H1 (cell line): ENCODE results near the gene RAD52. TPM values are rescaled to one million over a fixed set of nuclear protein-coding genes. Genes with fewer than 3 reads are reported as not detected.

Experiments used
- CTCF ChIA-PET: fragments of 300-600 bp; sonication (Branson Sonifier 250); formaldehyde crosslinking; loops from one replicate; lab custom pipeline; 2021; ENCODE audit not compliant: partially characterized antibody; lab: Charles Lee
- POLR2A ChIA-PET: fragments of 300-600 bp; sonication (Branson Sonifier 250); formaldehyde crosslinking; loops from one replicate; lab custom pipeline; 2021; ENCODE audit warnings: inconsistent platforms; ENCODE audit not compliant: partially characterized antibody; lab: Charles Lee
- DNase-seq, 2 experiments: peaks; one replicate each; pipeline versions ENCODE4 v3.0.0 to v3.0.0-alpha.2; 2010 to 2022; ENCODE audit warnings: low spot score in 2 of 2, low read depth in 1 of 2, mixed read lengths in 1 of 2
- FAIRE-seq: peaks from 2 replicates; lab custom pipeline; 2011; peaks lifted over from hg19 to GRCh38; lab: Jason Lieb, UNC
- H2AFZ ChIP-seq: 2 replicates; pipeline ENCODE4 v1.8.1; 2012; ENCODE audit warnings: low read length, inconsistent platforms
- H2AK5ac ChIP-seq: 2 replicates; pipeline ENCODE4 v1.6.1; 2013; ENCODE audit warnings: low read depth, low read length
- H2BK120ac ChIP-seq: replicated peaks from 2 replicates; pipeline ENCODE3; 2013; ENCODE audit warnings: low read depth, low read length, inconsistent platforms
- H2BK12ac ChIP-seq: 2 replicates; pipeline ENCODE4 v1.6.1; 2013; ENCODE audit warnings: low read depth, low read length
- H2BK15ac ChIP-seq: 2 replicates; pipeline ENCODE4 v1.6.1; 2013; ENCODE audit warnings: low read length
- H2BK20ac ChIP-seq: 2 replicates; pipeline ENCODE4 v1.6.1; 2013; ENCODE audit warnings: low read length
- H2BK5ac ChIP-seq: 2 replicates; pipeline ENCODE4 v1.6.1; 2013; ENCODE audit warnings: low read depth, low read length
- H3K14ac ChIP-seq: 2 replicates; pipeline ENCODE4 v1.6.1; 2013; ENCODE audit warnings: inconsistent platforms; ENCODE audit not compliant: insufficient read length
- H3K18ac ChIP-seq: 2 replicates; pipeline ENCODE4 v1.6.1; 2013; ENCODE audit warnings: low read length; ENCODE audit errors: extremely low read depth
- H3K23ac ChIP-seq: 2 replicates; pipeline ENCODE4 v1.6.1; 2013; ENCODE audit warnings: inconsistent platforms; ENCODE audit not compliant: insufficient read length
- H3K23me2 ChIP-seq: 2 replicates; pipeline ENCODE4 v1.6.1; 2013; ENCODE audit warnings: low read depth, low read length
- H3K27ac ChIP-seq: 2 replicates; pipeline ENCODE4 v1.6.1; 2011; ENCODE audit warnings: low read depth, low read length, inconsistent platforms
- H3K27me3 ChIP-seq, 4 experiments: replicated peaks in 1 of 4; 1 replicate in 1 of 4; 2 replicates in 3 of 4; pipeline versions ENCODE4 v1.6.1 to v1.8.1; 2011 to 2013; ENCODE audit warnings: low read length in 3 of 4, mild to moderate bottlenecking in 3 of 4, inconsistent platforms in 2 of 4, mixed read lengths in 2 of 4, moderate library complexity in 1 of 4; ENCODE audit not compliant: control insufficient read depth in 3 of 4, insufficient read depth in 3 of 4; ENCODE audit errors: extremely low read depth in 1 of 4
- H3K36me3 ChIP-seq, 4 experiments: 2 replicates each; pipeline versions ENCODE4 v1.6.1 to v1.8.1; 2011 to 2013; ENCODE audit warnings: mild to moderate bottlenecking in 4 of 4, low read length in 3 of 4, moderate library complexity in 2 of 4, control low read depth in 1 of 4, inconsistent platforms in 1 of 4; ENCODE audit not compliant: insufficient read depth in 4 of 4, control insufficient read depth in 2 of 4
- H3K4ac ChIP-seq: replicated peaks from 2 replicates; pipeline ENCODE3; 2013; ENCODE audit warnings: low read length, low read depth, mixed read lengths, inconsistent platforms; ENCODE audit not compliant: insufficient read length
- H3K4me1 ChIP-seq, 4 experiments: replicated peaks in 1 of 4; 1 replicate in 1 of 4; 2 replicates in 3 of 4; pipeline versions ENCODE4 v1.6.1 to v1.8.1; 2011 to 2013; ENCODE audit warnings: low read length in 3 of 4, inconsistent platforms in 2 of 4, mixed read lengths in 1 of 4; ENCODE audit not compliant: insufficient read depth in 4 of 4, control insufficient read depth in 3 of 4
- H3K4me2 ChIP-seq, 2 experiments: 2 replicates each; pipeline versions ENCODE4 v1.6.1 to v1.8.1; 2011 to 2013; ENCODE audit warnings: low read depth in 2 of 2, low read length in 2 of 2, control low read depth in 1 of 2, inconsistent platforms in 1 of 2, mild to moderate bottlenecking in 1 of 2; ENCODE audit not compliant: insufficient read depth in 1 of 2
- H3K4me3 ChIP-seq, 4 experiments: fragments of 200-600, 300-600 bp in 1 of 4; sonication (generic), shearing (Covaris generic), sonication (Bioruptor Twin) in 1 of 4; 2 replicates each; pipeline versions ENCODE4 v1.5.1 to v1.8.1; 2011 to 2016; ENCODE audit warnings: low read length in 4 of 4, low read depth in 3 of 4, control low read depth in 2 of 4, inconsistent platforms in 2 of 4, mild to moderate bottlenecking in 2 of 4, mixed read lengths in 1 of 4, moderate library complexity in 1 of 4; ENCODE audit not compliant: insufficient read depth in 2 of 4; ENCODE audit errors: extremely low read depth in 1 of 4
- H3K56ac ChIP-seq: replicated peaks from 2 replicates; pipeline ENCODE3; 2013; ENCODE audit warnings: low read depth, mild to moderate bottlenecking, mixed read lengths, low read length, inconsistent platforms; ENCODE audit not compliant: insufficient read length
- H3K79me1 ChIP-seq: 2 replicates; pipeline ENCODE4 v1.6.1; 2013; ENCODE audit warnings: low read depth, low read length, control low read depth
- H3K79me2 ChIP-seq, 2 experiments: 2 replicates each; pipeline versions ENCODE4 v1.6.1 to v1.8.1; 2012 to 2013; ENCODE audit warnings: low read length in 2 of 2, mild to moderate bottlenecking in 2 of 2, inconsistent platforms in 1 of 2; ENCODE audit not compliant: insufficient read depth in 2 of 2, control insufficient read depth in 1 of 2
- H3K9ac ChIP-seq, 4 experiments: replicated peaks in 1 of 4; 1 replicate in 1 of 4; 2 replicates in 3 of 4; pipeline versions ENCODE4 v1.6.1 to v1.8.1; 2011 to 2013; ENCODE audit warnings: low read depth in 3 of 4, low read length in 3 of 4, control low read depth in 2 of 4, mild to moderate bottlenecking in 2 of 4, moderate library complexity in 2 of 4, inconsistent platforms in 1 of 4; ENCODE audit errors: extremely low read depth in 1 of 4
- H3K9me3 ChIP-seq, 2 experiments: 2 replicates each; pipeline versions ENCODE4 v1.6.1 to v1.8.1; 2012 to 2013; ENCODE audit warnings: mild to moderate bottlenecking in 2 of 2, moderate library complexity in 2 of 2, control low read depth in 1 of 2, inconsistent platforms in 1 of 2, low read depth in 1 of 2, low read length in 1 of 2, mixed read lengths in 1 of 2; ENCODE audit not compliant: insufficient read depth in 2 of 2
- H4K20me1 ChIP-seq, 2 experiments: replicated peaks in 1 of 2; 2 replicates each; pipeline versions ENCODE3 to v1.8.1; 2011 to 2013; ENCODE audit warnings: inconsistent platforms in 2 of 2, low read length in 2 of 2, mild to moderate bottlenecking in 1 of 2; ENCODE audit not compliant: insufficient read depth in 2 of 2, control insufficient read depth in 1 of 2
- H4K5ac ChIP-seq: 2 replicates; pipeline ENCODE4 v1.6.1; 2013; ENCODE audit warnings: low read length, low read depth, mixed read lengths, inconsistent platforms; ENCODE audit not compliant: insufficient read length
- H4K8ac ChIP-seq: 2 replicates; pipeline ENCODE4 v1.8.0; 2013; ENCODE audit warnings: mild to moderate bottlenecking, moderate library complexity, low read length, inconsistent platforms; ENCODE audit not compliant: insufficient read depth; ENCODE audit errors: extremely low read depth
- H4K91ac ChIP-seq: replicated peaks from 2 replicates; pipeline ENCODE3; 2013; ENCODE audit warnings: low read length, mixed read lengths, inconsistent platforms; ENCODE audit not compliant: insufficient read length
- ASH2L ChIP-seq: fragments of 200-600, 300-600 bp; sonication (generic); IDR thresholded peaks from one replicate; pipeline ENCODE4 v1.7.1; 2017; ENCODE audit warnings: low read length
- CHD1 ChIP-seq: IDR thresholded peaks from 2 replicates; pipeline ENCODE4 v1.6.1; 2012; ENCODE audit warnings: low read depth, low read length, improper control_type of control experiment
- CHD2 ChIP-seq: IDR thresholded peaks from 2 replicates; pipeline ENCODE4 v1.6.1; 2012; ENCODE audit warnings: low read length, improper control_type of control experiment
- CREB1 ChIP-seq: IDR thresholded peaks from 2 replicates; pipeline ENCODE4 v1.6.1; 2012; ENCODE audit warnings: inconsistent platforms
- CTBP2 ChIP-seq: IDR thresholded peaks from 2 replicates; pipeline ENCODE4 v1.7.0; 2011; ENCODE audit warnings: borderline replicate concordance, mild to moderate bottlenecking, moderate library complexity, mixed read lengths, low read length; ENCODE audit not compliant: insufficient read depth, insufficient read length
- E2F6 ChIP-seq: IDR thresholded peaks from 2 replicates; pipeline ENCODE4 v1.6.1; 2012; ENCODE audit warnings: inconsistent platforms
- PHF8 ChIP-seq: fragments of 200-600 bp; sonication (generic); conservative IDR thresholded peaks from 2 replicates; pipeline ENCODE4 v1.7.1; 2012; ENCODE audit warnings: low read depth, mild to moderate bottlenecking, inconsistent platforms, low read length, moderate library complexity
- POU5F1 ChIP-seq: IDR thresholded peaks from 2 replicates; pipeline ENCODE4 v1.6.1; 2011; ENCODE audit warnings: low read depth, mild to moderate bottlenecking, low read length, moderate library complexity
- RNF2 ChIP-seq: fragments of 200-900, 300-1000 bp; sonication (generic); IDR thresholded peaks from 2 replicates; pipeline ENCODE4 v1.7.1; 2016; ENCODE audit warnings: borderline replicate concordance, low read depth, mild to moderate bottlenecking, antibody characterized with exemption, low read length; ENCODE audit not compliant: poor library complexity, severe bottlenecking; ENCODE audit errors: missing control alignments
- TBP ChIP-seq: IDR thresholded peaks from 2 replicates; pipeline ENCODE4 v1.6.1; 2011; ENCODE audit warnings: low read depth, low read length, improper control_type of control experiment
- USF2 ChIP-seq: IDR thresholded peaks from 2 replicates; pipeline ENCODE4 v1.6.1; 2011; ENCODE audit warnings: low read length, improper control_type of control experiment
- WGBS, 2 experiments: shearing (Covaris generic) in 1 of 2; methylation state at CpG; one replicate each; pipeline versions ENCODE4 v1.1.6 to v1.1.7; 2013 to 2015; ENCODE audit warnings: low lambda C conversion rate in 2 of 2, mixed read lengths in 2 of 2, inconsistent platforms in 1 of 2, low coverage in 1 of 2, missing lambda C conversion rate in 1 of 2; ENCODE audit not compliant: insufficient replicate concordance in 2 of 2, insufficient coverage in 1 of 2, insufficient read length in 1 of 2; ENCODE audit errors: extremely low coverage in 1 of 2, missing lambda C conversion rate in 1 of 2; 5-methylcytosine and 5-hydroxymethylcytosine counted together
- polyA plus RNA-seq, 7 experiments: library from polyadenylated mRNA; depleted of rRNA in 3 of 7; stranded (reverse) in 5 of 7; unstranded in 2 of 7; fragments of >200 nt in 5 of 7; fragments of 200-250 nt in 2 of 7; gene quantifications; 1 replicate in 5 of 7; 2 replicates in 1 of 7; 4 replicates in 1 of 7; pipeline versions ENCODE4 v1.2.1 to v1.2.3, GENCODE V29; 2011 to 2013; ENCODE audit warnings: missing spikeins in 2 of 7, mixed read lengths in 2 of 7
- total RNA-seq: library from RNA; stranded (reverse); fragmentation: NEBNext Ultra II Directional; extraction: Animal tissue kit (Norgen Biotek cat#: 25700); gene quantifications from 2 replicates; pipeline ENCODE4 v1.2.1, GENCODE V29; 2021

RAD52 gene
- total and polyA plus RNA-seq, 2 of the 8 experiments (the other 6 are each of a cell fraction or from before 2014, with no cell fraction given), result 12.5 to 14.3 TPM

- no peak overlapping the region for H2BK15ac ChIP-seq
- no peak overlapping the region for H2AFZ ChIP-seq
- peaks cover 4 to 7% of the 10 kb centered on the region in 2 experiments for H4K20me1 ChIP-seq
- H3K27ac ChIP-seq, result no peak overlapping the region; the same call in 1 of the 2 replicates
- H2AK5ac ChIP-seq, result no peak overlapping the region
- H2BK120ac ChIP-seq, result no peak overlapping the region
- H4K8ac ChIP-seq, result no peak overlapping the region
- no peak overlapping the region for H3K4ac ChIP-seq
- no peaks in the 10 kb centered on the region for H3K27me3 ChIP-seq
- DNase-seq (no peak), FAIRE-seq (no peak)
- no peaks in the 10 kb centered on the region; the same call in 1 of the 2 replicates for H3K79me1 ChIP-seq
- H2BK5ac ChIP-seq, result no peak overlapping the region
- no peaks in the 10 kb centered on the region; the same call in 1 of the 2 replicates for H3K23me2 ChIP-seq
- CTCF ChIA-PET, result no interaction called here
- no peak overlapping the region for H2BK12ac ChIP-seq
- POLR2A ChIA-PET, result no interaction called here
- no peak overlapping the region for H3K9ac ChIP-seq
- no peak overlapping the region for H3K4me3 ChIP-seq
- no peaks in the 10 kb centered on the region for H3K79me2 ChIP-seq
- H3K14ac ChIP-seq, result no peak overlapping the region
- no peak overlapping the region for H3K4me2 ChIP-seq
- H4K5ac ChIP-seq, result no peak overlapping the region
- H2BK20ac ChIP-seq, result no peak overlapping the region
- WGBS, 2 experiments, result 85% methylated on average over 16 of the region's 16 CpGs; no CpG with 5 or more reads in 1 of the 2 experiments
- peaks cover 9 to 79% (median 39%) of the 10 kb centered on the region in 4 experiments for H3K36me3 ChIP-seq
- no peak overlapping the region for H3K23ac ChIP-seq
- no peaks in the 10 kb centered on the region for H3K4me1 ChIP-seq
- no peaks in the 10 kb centered on the region for H3K9me3 ChIP-seq
- H3K56ac ChIP-seq, result no peak overlapping the region
- H4K91ac ChIP-seq, result no peak overlapping the region
- no peak overlapping the region for H3K18ac ChIP-seq
- TF ChIP-seq CTBP2 (no peak), CHD2 (no peak), POU5F1 (no peak), CREB1 (no peak), PHF8 (no peak), E2F6 (no peak), CHD1 (no peak), USF2 (no peak), ASH2L (no peak), TBP (no peak), RNF2 (no peak)
These were observed 41.9 kb downstream of the RAD52 start for GRCh38 chr12:907413-908185.
